ENCODE measurements around the gene MCM8.
A peak's percentile ranks its signal among the peaks of the same experiment; 100 is the strongest.

MCM8 gene

GRCh38 chr20:6044115-6044514 lies 93.7 kb downstream of the MCM8 start:
- H3K4me2 ChIP-seq (ENCODE audit: insufficient read depth, low read length): no peak overlapping the region
- TF ChIP-seq CTCF (IDR thresholded peaks at IDR 0.05; ENCODE audit: borderline replicate concordance, extremely low read depth, low read length, poor library complexity, severe bottlenecking) (no peak), EZH2 (IDR thresholded peaks at IDR 0.05; ENCODE audit: borderline replicate concordance, low read depth, low read length, severe bottlenecking) (no peak)
- DNase-seq (no peak), ATAC-seq (ENCODE audit: insufficient read depth, low read depth) (peak; percentile 46; the same call in 2 of the 3 replicates)
- 0 out of 2 replicates have a peak, but pooled peaks cover 4% of the 10 kb centered on the region for H4K20me1 ChIP-seq (ENCODE audit: insufficient read depth, low read length)
- H3K4me1 ChIP-seq (ENCODE audit: insufficient read depth, low read length): no peaks in the 10 kb centered on the region
- no peaks in the 10 kb centered on the region for H3K9me3 ChIP-seq (ENCODE audit: insufficient read depth, low read length, severe bottlenecking)
- no peak overlapping the region for H3K4me3 ChIP-seq (ENCODE audit: low read depth in 1 of 2, low read length in 2 of 2)
- no peaks in the 10 kb centered on the region for H3K27me3 ChIP-seq (ENCODE audit: insufficient read depth, low read length, poor library complexity)
- H2AFZ ChIP-seq (ENCODE audit: low read depth, low read length): no peak overlapping the region
- H3K79me2 ChIP-seq (ENCODE audit: insufficient read depth, low read length): no peaks in the 10 kb centered on the region
- H3K27ac ChIP-seq (ENCODE audit: low read length): no peak overlapping the region
- peaks cover 30% of the 10 kb centered on the region for H3K36me3 ChIP-seq (ENCODE audit: insufficient read depth, low read length)
- H3K9ac ChIP-seq (ENCODE audit: low read depth, low read length): no peak overlapping the region

- Histone ChIP-seq H3K79me2 (ENCODE audit: insufficient read depth, low read length) (no peaks in the 10 kb centered on the region), H3K36me3 (ENCODE audit: insufficient read depth, low read length) (peaks cover 17% of the 10 kb centered on the region), H3K27ac (ENCODE audit: low read length) (no peak overlapping the region), H3K4me2 (ENCODE audit: insufficient read depth, low read length) (no peak overlapping the region), H3K9me3 (ENCODE audit: insufficient read depth, low read length, severe bottlenecking) (no peaks in the 10 kb centered on the region), H2AFZ (ENCODE audit: low read depth, low read length) (no peak overlapping the region), H3K27me3 (ENCODE audit: insufficient read depth, low read length, poor library complexity) (no peaks in the 10 kb centered on the region), H3K9ac (ENCODE audit: low read depth, low read length) (no peak overlapping the region), H3K4me3 (ENCODE audit: low read depth in 1 of 2, low read length in 2 of 2) (no peak overlapping the region), H4K20me1 (ENCODE audit: insufficient read depth, low read length) (0 out of 2 replicates have a peak, but pooled peaks cover 4% of the 10 kb centered on the region), H3K4me1 (ENCODE audit: insufficient read depth, low read length) (no peaks in the 10 kb centered on the region)
- TF ChIP-seq CTCF (IDR thresholded peaks at IDR 0.05; ENCODE audit: borderline replicate concordance, extremely low read depth, low read length, poor library complexity, severe bottlenecking) (no peak), EZH2 (IDR thresholded peaks at IDR 0.05; ENCODE audit: borderline replicate concordance, low read depth, low read length, severe bottlenecking) (no peak)
- no peak for DNase-seq
- peak; percentile 27; the same call in 1 of the 3 replicates for ATAC-seq (ENCODE audit: insufficient read depth, low read depth)
These were observed 95.1 kb downstream of the MCM8 start for GRCh38 chr20:6045566-6045965.

- Histone ChIP-seq H3K79me2 (ENCODE audit: insufficient read depth, low read length) (no peaks in the 10 kb centered on the region), H3K4me2 (ENCODE audit: insufficient read depth, low read length) (no peak overlapping the region), H3K36me3 (ENCODE audit: insufficient read depth, low read length) (peaks cover 8% of the 10 kb centered on the region), H3K9ac (ENCODE audit: low read depth, low read length) (no peak overlapping the region), H3K9me3 (ENCODE audit: insufficient read depth, low read length, severe bottlenecking) (no peaks in the 10 kb centered on the region), H4K20me1 (ENCODE audit: insufficient read depth, low read length) (peaks cover 3% of the 10 kb centered on the region; the same call in 1 of the 2 replicates), H3K4me3 (ENCODE audit: low read depth in 1 of 2, low read length in 2 of 2) (no peak overlapping the region), H2AFZ (ENCODE audit: low read depth, low read length) (no peak overlapping the region), H3K4me1 (ENCODE audit: insufficient read depth, low read length) (no peaks in the 10 kb centered on the region), H3K27ac (ENCODE audit: low read length) (no peak overlapping the region), H3K27me3 (ENCODE audit: insufficient read depth, low read length, poor library complexity) (no peaks in the 10 kb centered on the region)
- ATAC-seq (ENCODE audit: insufficient read depth, low read depth) (no peak), DNase-seq (no peak)
- no peak for TF ChIP-seq EZH2 (IDR thresholded peaks at IDR 0.05; ENCODE audit: borderline replicate concordance, low read depth, low read length, severe bottlenecking)
- TF ChIP-seq CTCF (IDR thresholded peaks at IDR 0.05; ENCODE audit: borderline replicate concordance, extremely low read depth, low read length, poor library complexity, severe bottlenecking): no peak
These were observed 96.0 kb downstream of the MCM8 start for GRCh38 chr20:6046432-6046831.

- no peak for DNase-seq
- Histone ChIP-seq H3K4me2 (ENCODE audit: insufficient read depth, low read length) (no peak overlapping the region), H2AFZ (ENCODE audit: low read depth, low read length) (no peak overlapping the region), H3K9me3 (ENCODE audit: insufficient read depth, low read length, severe bottlenecking) (no peaks in the 10 kb centered on the region), H3K4me1 (ENCODE audit: insufficient read depth, low read length) (no peaks in the 10 kb centered on the region), H3K9ac (ENCODE audit: low read depth, low read length) (no peak overlapping the region), H3K79me2 (ENCODE audit: insufficient read depth, low read length) (no peaks in the 10 kb centered on the region), H3K27ac (ENCODE audit: low read length) (no peak overlapping the region), H3K4me3 (ENCODE audit: low read depth in 1 of 2, low read length in 2 of 2) (no peak overlapping the region), H3K27me3 (ENCODE audit: insufficient read depth, low read length, poor library complexity) (no peaks in the 10 kb centered on the region), H3K36me3 (ENCODE audit: insufficient read depth, low read length) (no peaks in the 10 kb centered on the region), H4K20me1 (ENCODE audit: insufficient read depth, low read length) (no peaks in the 10 kb centered on the region; the same call in 1 of the 2 replicates)
- TF ChIP-seq CTCF (IDR thresholded peaks at IDR 0.05; ENCODE audit: borderline replicate concordance, extremely low read depth, low read length, poor library complexity, severe bottlenecking): no peak
- TF ChIP-seq EZH2 (IDR thresholded peaks at IDR 0.05; ENCODE audit: borderline replicate concordance, low read depth, low read length, severe bottlenecking): no peak
- ATAC-seq (ENCODE audit: insufficient read depth, low read depth): no peak
These were observed 97.9 kb downstream of the MCM8 start for GRCh38 chr20:6048391-6048790.
